ENCODE measurements around the gene PHLDA2.
A peak's percentile ranks its signal among the peaks of the same experiment; 100 is the strongest.

The PHLDA2 gene

DNA sequence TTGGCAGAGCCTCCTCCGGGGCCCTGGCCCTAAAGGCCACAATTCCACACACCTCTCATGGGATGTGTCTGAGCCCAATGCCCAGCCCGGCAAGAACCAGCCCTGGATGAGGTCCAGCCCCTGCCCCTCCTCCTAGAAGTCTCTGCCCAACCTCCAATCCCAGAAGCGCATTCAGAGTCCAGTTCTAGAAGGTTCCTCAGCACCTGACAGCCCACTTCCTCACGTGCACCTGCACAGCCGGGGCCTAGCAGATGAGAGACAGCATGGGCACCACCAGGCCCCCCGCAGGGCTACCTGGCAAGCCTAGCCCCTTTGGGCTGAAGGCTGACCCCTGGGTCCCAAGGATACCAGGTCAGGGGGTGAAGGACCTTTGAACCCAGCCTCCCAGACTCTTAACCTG lies 32.2 kb downstream of the PHLDA2 start:
- no peak for DNase-seq (ENCODE audit: low read depth)

- no peak for DNase-seq (ENCODE audit: low read depth)
These were observed 33.2 kb downstream of the PHLDA2 start for GRCh38 chr11:2896047-2896446.

- no peak for DNase-seq (ENCODE audit: low read depth)
These were observed 35.3 kb downstream of the PHLDA2 start for GRCh38 chr11:2893935-2894334.

DNA sequence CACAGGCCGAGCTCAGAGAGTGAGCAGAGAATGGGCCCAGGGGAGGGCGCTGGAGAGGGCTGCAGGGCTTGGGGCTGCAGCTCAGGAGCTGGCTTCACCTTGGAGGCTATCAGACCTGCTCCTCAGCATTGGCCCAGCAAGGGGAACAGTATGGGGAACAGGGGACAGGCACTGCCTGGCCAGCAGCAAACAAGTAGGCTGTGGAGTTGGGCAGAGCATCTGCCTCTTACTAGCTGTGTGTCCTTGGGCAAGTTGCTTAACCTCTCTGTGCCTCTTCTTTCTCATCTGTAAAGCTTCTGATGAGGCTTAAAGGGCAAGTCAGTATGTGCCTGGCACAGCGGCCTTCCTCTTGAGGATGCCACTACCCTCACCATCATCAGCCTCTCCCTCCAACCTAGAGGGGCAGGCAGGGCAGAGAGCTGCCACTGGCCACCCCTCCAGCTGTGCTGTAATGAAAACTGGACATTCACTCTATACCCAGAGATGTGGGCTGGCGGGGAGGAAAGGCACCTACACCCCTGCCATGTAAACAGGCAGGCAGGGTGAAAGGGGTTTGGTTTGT lies 36.2 kb downstream of the PHLDA2 start:
- DNase-seq (ENCODE audit: low read depth): no peak

DNA sequence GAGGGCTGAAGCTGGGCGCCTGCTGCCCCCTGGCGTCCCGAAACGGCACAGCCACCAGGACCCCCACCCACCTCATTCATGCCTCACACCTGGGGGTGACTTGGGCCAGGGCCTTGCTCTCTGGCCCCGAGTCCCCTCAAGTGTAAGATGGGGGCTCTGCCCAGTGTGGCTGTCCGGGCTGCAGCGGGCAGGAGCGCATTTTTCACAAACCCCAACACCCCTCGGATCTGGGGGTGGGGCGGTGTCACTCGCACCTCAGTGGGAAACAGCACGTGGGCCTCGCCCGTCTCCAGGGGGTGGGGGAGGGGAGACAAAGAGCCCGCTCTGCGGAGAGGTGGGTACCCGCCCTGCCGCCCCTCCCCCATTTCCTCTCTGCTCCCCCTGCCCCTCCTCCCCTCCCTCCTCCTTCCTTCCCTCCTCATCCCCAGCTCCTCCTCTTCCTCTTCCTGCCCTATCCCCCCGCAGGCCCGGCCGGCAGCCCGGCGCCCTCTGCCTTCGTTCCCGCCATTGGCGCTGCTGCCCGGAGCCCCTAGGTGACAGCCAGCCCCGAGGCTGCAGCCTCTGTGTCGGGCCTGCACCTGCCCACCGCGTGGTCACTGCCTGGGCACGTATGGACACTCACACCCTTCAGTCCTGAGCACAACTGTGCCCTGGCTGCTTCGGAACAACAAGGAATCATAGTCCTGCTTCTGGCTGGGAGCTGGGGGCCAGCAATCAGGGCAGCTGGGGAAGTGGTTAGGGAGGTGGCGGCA lies 36.8 kb downstream of the PHLDA2 start:
- no peak for DNase-seq (ENCODE audit: low read depth)

GRCh38 chr11:2891326-2892214 lies 37.6 kb downstream of the PHLDA2 start:
- no peak for DNase-seq (ENCODE audit: low read depth)

- no peak for DNase-seq (ENCODE audit: low read depth)
These were observed 38.5 kb downstream of the PHLDA2 start for GRCh38 chr11:2890466-2891294.

GRCh38 chr11:2889362-2890273 lies 39.6 kb downstream of the PHLDA2 start:
- DNase-seq (ENCODE audit: low read depth): no peak

DNA sequence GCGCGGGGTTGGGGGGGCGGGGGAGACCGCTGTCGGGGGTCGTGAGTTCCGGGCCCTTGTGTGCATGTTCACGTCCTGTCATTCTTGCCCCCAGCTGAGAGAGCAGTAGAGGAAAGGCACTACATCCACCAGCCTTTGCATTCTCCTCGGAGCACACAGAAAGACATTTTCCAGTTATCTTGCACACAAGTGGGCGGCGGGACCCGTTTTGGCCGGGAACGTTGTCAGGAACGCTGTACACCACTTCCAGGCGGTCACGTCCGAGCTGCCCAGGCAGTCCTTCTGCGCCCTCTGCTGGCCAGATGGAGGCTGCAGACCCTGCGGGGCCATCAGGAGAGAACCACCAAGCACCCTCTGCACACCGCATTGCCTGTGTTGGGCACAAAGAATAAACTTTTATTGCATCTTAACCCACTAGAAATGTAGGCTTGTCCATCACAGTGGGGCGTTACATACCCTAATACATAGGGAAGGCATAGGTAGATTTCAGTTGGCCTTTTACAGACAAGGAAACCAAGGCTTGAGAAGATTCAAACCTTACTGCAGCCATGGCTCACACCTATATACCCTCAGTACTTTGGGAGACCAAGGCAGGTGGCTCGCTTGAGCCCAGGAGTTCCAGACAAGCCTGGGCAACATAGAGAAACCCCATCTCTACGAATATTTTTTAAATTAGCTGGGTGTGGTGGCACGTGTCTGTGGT lies 40.8 kb downstream of the PHLDA2 start:
- peak; percentile 70 for DNase-seq (ENCODE audit: low read depth)

DNA sequence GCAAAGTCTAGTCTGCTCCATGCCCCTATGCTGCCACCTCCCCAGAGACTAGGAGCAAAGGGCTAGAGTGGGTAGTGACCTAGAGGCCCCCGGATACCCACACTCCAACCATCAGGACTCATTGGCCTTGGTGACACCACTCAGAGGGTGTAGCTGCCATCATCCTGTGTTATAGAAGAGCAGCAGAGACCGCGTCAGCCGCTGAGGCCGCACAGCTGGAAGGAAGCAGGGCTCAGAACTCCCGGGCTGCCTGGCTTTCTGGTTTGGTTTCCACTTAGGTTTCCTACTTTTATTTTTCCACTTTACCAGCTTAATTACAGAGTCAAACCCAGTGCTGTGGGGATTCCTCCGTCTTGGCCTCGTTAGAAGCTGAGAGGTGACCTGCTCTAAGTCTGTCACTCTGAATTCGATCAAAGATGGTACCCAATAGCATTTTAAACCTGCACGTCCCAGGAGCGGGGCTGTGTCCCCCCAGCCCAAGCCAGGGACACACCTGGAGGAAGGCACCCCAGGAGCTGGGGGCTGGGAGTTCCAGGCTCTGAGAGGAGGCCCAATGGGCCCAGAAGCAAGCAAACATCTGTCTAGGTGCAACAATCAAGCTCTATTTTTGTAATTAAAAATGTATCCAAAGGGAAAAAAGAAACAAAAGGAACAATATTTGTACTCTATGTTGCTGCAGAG lies 41.6 kb downstream of the PHLDA2 start:
- no peak for DNase-seq (ENCODE audit: low read depth)

- no peak for DNase-seq (ENCODE audit: low read depth)
These were observed 42.3 kb downstream of the PHLDA2 start for GRCh38 chr11:2886936-2887335.

DNA sequence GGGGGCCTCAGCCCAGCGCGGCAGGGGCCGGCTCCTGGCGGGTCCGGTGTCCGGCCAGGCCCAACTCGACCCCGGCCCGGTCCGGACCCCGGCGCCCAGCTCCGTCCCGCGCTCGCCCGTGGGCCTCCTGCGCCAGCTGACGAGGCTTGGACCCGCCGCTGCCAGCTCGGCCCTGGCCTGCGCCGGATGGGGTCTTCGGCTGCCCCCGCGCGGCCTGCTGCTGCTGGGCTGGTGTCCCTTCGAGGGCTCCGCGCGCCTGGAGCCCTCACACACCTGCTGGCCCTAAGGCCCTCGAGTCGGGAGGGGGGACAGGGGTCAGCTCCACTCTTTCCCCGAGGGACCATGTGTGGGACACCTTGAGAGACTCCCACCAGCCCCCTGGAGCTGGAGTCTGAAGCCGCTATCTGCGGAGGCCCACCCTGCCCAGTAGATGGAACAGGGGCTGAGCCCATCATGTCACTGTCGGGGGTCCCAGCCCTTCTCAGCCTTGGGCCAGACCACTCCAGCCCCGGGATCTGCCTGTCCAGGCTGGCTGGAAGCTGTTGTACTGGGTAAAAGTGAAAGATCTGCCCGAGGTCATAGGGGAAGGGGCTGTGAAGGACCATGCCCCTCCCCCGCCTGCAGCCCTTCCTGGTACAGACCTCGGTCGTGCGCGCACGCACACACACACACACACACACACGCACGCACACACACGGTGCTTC lies 42.9 kb downstream of the PHLDA2 start:
- no peak for DNase-seq (ENCODE audit: low read depth)

GRCh38 chr11:2885678-2886081 lies 43.5 kb downstream of the PHLDA2 start, which contains the start of gene CDKN1C:
TSS of gene CDKN1C (minus strand) at chr11:2885775. CDS start at chr11:2885456, 319 bp downstream.
- DNase-seq (ENCODE audit: low read depth): peak; percentile 73

DNA sequence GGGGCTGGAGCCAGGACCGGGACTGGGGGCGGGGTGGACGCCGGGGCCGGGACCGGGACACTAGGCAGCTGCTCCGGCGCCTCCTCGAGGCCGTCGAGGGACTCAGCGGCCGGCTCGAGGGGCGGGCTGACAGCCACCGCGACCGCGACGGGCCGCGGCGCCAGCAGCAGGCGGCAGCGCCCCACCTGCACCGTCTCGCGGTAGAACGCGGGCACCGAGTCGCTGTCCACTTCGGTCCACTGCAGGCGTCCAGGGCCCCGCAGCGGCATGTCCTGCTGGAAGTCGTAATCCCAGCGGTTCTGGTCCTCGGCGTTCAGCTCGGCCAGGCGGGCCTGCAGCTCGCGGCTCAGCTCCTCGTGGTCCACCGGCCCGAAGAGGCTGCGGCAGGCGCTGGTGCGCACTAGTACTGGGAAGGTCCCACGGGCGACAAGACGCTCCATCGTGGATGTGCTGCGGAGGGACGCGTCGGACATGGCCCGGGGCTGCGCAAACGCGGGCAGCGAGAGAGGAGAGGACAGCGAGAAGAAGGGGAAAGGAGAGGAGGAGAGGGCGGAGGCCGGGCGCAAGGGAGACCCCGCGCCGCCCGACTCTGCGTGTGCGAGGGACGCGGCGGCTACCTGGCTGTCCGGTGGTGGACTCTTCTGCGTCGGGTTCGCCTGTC lies 44.1 kb downstream of the PHLDA2 start:
- no peak for DNase-seq (ENCODE audit: low read depth)

DNA sequence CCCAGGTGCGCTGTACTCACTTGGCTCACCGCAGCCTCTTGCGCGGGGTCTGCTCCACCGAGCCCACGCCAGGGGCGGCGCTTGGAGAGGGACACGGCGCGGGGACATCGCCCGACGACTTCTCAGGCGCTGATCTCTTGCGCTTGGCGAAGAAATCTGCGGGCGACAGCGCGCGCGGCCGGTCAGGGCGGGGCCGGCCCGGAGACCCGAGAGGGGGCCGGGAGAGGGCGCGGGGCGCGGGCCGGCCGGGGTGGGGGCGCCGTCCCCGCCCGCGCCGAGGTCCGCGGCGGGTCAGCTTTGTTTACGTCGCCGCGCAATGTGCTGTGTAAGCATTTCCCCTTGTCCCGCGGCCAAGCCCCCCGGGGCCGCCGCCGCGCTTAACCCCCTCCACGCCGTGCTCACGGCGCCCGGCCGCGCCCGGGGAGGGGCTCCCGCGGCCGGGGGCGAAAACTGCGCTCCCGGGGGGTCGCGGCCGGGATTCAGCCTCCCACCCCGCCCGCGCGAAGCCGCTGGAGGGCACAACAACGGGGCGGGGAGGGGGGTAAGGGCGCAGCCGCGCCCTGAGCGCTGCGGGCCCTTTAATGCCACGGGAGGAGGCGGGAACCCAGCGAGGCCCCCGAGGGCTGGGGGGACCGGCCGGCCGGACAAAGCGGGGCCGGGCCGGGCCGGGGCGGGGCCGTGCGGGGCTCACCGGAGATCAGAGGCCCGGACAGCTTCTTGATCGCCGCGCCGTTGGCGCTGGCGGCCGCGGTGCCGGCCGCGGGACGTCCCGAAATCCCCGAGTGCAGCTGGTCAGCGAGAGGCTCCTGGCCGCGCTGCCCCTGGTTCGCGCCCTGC lies 45.0 kb downstream of the PHLDA2 start:
- no peak for DNase-seq (ENCODE audit: low read depth)

- no peak for DNase-seq (ENCODE audit: low read depth)
These were observed 45.6 kb downstream of the PHLDA2 start for GRCh38 chr11:2883640-2883978.

GRCh38 chr11:2882396-2883110 lies 46.7 kb downstream of the PHLDA2 start:
- no peak for DNase-seq (ENCODE audit: low read depth)

Data from stimulated activated CD8-positive, alpha-beta memory T cell treated with anti-CD3 and anti-CD28 coated beads, Interleukin-12 subunit alpha, Interleukin-12 subunit beta, amount 100 ng/mL, for 4 hours (primary cell).